ENCODE data around the gene RSPH6A.

DNA sequence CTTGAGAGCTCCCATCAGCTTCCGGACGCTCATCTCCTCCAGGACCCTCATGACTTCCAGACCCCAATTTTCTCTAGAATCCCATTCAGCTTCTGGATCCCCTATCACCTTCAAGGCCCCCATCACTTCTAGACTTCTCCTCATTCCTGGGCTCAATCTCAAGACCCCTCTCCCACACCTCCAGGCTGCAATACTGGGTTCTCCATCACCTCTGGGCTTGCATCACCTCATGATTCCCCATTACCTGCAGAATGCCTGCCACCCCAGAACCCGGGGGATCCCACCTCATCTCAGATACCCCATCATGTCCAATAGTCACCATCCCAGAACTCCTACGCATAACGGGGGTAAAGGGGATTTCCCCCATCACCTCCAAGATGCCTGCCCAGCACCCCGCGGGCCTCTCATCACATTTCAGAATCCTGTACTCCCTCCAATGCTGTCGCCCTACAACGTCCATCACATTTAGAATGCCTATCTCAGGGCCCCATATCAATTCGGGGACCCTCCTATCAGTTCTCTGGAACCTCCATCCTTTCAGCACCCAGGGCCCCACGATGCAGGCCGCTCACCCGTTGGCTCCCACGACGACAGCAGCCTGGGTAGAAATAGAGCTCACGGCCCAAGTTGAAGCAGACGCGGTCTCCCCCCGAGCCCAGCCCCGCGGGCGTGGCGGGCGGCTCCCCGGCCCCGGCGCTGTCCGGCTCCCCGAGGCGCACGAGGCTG, 23.2 kb downstream of the RSPH6A start:
- TF ChIP-seq, protein P1, sequence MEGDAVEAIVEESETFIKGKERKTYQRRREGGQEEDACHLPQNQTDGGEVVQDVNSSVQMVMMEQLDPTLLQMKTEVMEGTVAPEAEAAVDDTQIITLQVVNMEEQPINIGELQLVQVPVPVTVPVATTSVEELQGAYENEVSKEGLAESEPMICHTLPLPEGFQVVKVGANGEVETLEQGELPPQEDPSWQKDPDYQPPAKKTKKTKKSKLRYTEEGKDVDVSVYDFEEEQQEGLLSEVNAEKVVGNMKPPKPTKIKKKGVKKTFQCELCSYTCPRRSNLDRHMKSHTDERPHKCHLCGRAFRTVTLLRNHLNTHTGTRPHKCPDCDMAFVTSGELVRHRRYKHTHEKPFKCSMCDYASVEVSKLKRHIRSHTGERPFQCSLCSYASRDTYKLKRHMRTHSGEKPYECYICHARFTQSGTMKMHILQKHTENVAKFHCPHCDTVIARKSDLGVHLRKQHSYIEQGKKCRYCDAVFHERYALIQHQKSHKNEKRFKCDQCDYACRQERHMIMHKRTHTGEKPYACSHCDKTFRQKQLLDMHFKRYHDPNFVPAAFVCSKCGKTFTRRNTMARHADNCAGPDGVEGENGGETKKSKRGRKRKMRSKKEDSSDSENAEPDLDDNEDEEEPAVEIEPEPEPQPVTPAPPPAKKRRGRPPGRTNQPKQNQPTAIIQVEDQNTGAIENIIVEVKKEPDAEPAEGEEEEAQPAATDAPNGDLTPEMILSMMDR (IDR thresholded peaks at IDR 0.05), result no peak
- no peak for TF ChIP-seq POLR2A (IDR thresholded peaks at IDR 0.05)
